ENCODE measurements around the gene CEBPE. TPM values are rescaled to one million over a fixed set of nuclear protein-coding genes. Genes with fewer than 3 reads are reported as not detected.

The CEBPE gene
- total and polyA plus RNA-seq, 4 donors = 0.08 to 4.4 (median 0.16) TPM; not detected in 1

- DNase-seq (ENCODE audit: low spot score) = no peak
- Histone ChIP-seq H3K27ac (ENCODE audit: low read depth in 1 of 2, low read length in 2 of 2) (peak overlapping the region; percentile 70 to 74), H3K4me3 (ENCODE audit: low read depth in 1 of 3, low read length in 3 of 3) (peak overlapping the region in 2 of 3 donors; percentile 68 to 77), H3K4me1 (ENCODE audit: control insufficient read depth in 4 of 4, insufficient read depth in 4 of 4, low read length in 3 of 4) (peaks cover 2 to 29% (median 20%) of the 10 kb centered on the region in 4 donors), H3K9me3 (ENCODE audit: control insufficient read depth in 4 of 4, low read length in 3 of 4) (no peaks in the 10 kb centered on the region), H3K27me3 (ENCODE audit: control insufficient read depth in 4 of 4, insufficient read depth in 4 of 4, low read length in 3 of 4) (no peaks in the 10 kb centered on the region), H3K36me3 (ENCODE audit: control insufficient read depth in 4 of 4, insufficient read depth in 3 of 4, low read depth in 1 of 4, low read length in 3 of 4) (peaks cover 6 to 44% (median 33%) of the 10 kb centered on the region in 4 donors), H3K9ac (ENCODE audit: low read depth in 1 of 2, low read length in 2 of 2) (peak overlapping the region in 1 of 2 donors; percentile 57)
- 18% methylated on average over 10 of the region's 10 CpGs for WGBS
- TF ChIP-seq YY1 (IDR thresholded peaks at IDR 0.05) = no peak
- TF ChIP-seq JUND (IDR thresholded peaks at IDR 0.05) = no peak
- TF ChIP-seq HNF4G (IDR thresholded peaks at IDR 0.05) = no peak
- no peak for TF ChIP-seq CTCF (IDR thresholded peaks at IDR 0.05; ENCODE audit: low read depth, low read length, missing input control)
- no peak for TF ChIP-seq RAD21 (IDR thresholded peaks at IDR 0.05)
- TF ChIP-seq MAX (IDR thresholded peaks at IDR 0.05) = no peak
These were observed 48.6 kb downstream of the CEBPE start for GRCh38 chr14:23070262-23071129.

GRCh38 chr14:23069413-23069806 lies 49.6 kb downstream of the CEBPE start:
- TF ChIP-seq TAF1 (conservative IDR thresholded peaks at IDR 0.05) (no peak), YY1 (IDR thresholded peaks at IDR 0.05) (no peak), RXRA (IDR thresholded peaks at IDR 0.05) (no peak), FOXA2 (IDR thresholded peaks at IDR 0.05) (no peak), SP1 (IDR thresholded peaks at IDR 0.05) (no peak), NR2F2 (IDR thresholded peaks at IDR 0.05) (no peak), REST (IDR thresholded peaks at IDR 0.05) (no peak), ZBTB33 (IDR thresholded peaks at IDR 0.05) (no peak), GABPA (IDR thresholded peaks at IDR 0.05 in 1 of 2, conservative IDR thresholded peaks at IDR 0.05 in 1 of 2) (no peak), CTCF (IDR thresholded peaks at IDR 0.05; ENCODE audit: low read depth, low read length, missing input control) (no peak), FOXA1 (IDR thresholded peaks at IDR 0.05) (no peak), HNF4A (conservative IDR thresholded peaks at IDR 0.05) (no peak)
- WGBS = 86% methylated on average over 4 of the region's 4 CpGs
- no peak for DNase-seq (ENCODE audit: low spot score)
- Histone ChIP-seq H3K9ac (ENCODE audit: low read depth in 1 of 2, low read length in 2 of 2) (no peak overlapping the region), H3K4me3 (ENCODE audit: low read depth in 1 of 3, low read length in 3 of 3) (no peak overlapping the region), H3K27me3 (ENCODE audit: control insufficient read depth in 4 of 4, insufficient read depth in 4 of 4, low read length in 3 of 4) (no peaks in the 10 kb centered on the region), H3K36me3 (ENCODE audit: control insufficient read depth in 4 of 4, insufficient read depth in 3 of 4, low read depth in 1 of 4, low read length in 3 of 4) (peaks cover 7 to 34% (median 28%) of the 10 kb centered on the region in 4 donors), H3K27ac (ENCODE audit: low read depth in 1 of 2, low read length in 2 of 2) (no peak overlapping the region), H3K4me1 (ENCODE audit: control insufficient read depth in 4 of 4, insufficient read depth in 4 of 4, low read length in 3 of 4) (peaks cover 2 to 29% (median 20%) of the 10 kb centered on the region in 4 donors), H3K9me3 (ENCODE audit: control insufficient read depth in 4 of 4, low read length in 3 of 4) (no peaks in the 10 kb centered on the region)
